ENCODE results near the gene ZNF37A.
"Not testable (repeated sequence)": the region's sequence is repeated elsewhere in the genome, so short reads cannot be mapped to it uniquely, and the experiment has no call there.

Gene ZNF37A

GRCh38 chr10:38069663-38070062 is 24.5 kb upstream of the ZNF37A start:
- H3K4me3 ChIP-seq (ENCODE audit: low read depth, low read length); H3K27me3 ChIP-seq (ENCODE audit: control insufficient read depth, insufficient read depth, low read length); H3K36me3 ChIP-seq (ENCODE audit: control insufficient read depth, insufficient read depth, low read length); H3K9ac ChIP-seq; H3K9me3 ChIP-seq (ENCODE audit: control insufficient read depth, low read length); H3K4me2 ChIP-seq (ENCODE audit: low read length); H2AFZ ChIP-seq; H3K4me1 ChIP-seq; H3K27ac ChIP-seq; H3K79me2 ChIP-seq: not testable (repeated sequence)

- H3K27me3 ChIP-seq (ENCODE audit: control insufficient read depth, insufficient read depth, low read length), result no peaks in the 10 kb centered on the region
- no peak for TF ChIP-seq CTCF (IDR thresholded peaks at IDR 0.05)
- H3K36me3 ChIP-seq (ENCODE audit: control insufficient read depth, insufficient read depth, low read length), result no peaks in the 10 kb centered on the region
- no peak overlapping the region for H3K27ac ChIP-seq
- no peak overlapping the region for H3K4me3 ChIP-seq (ENCODE audit: low read depth, low read length)
- H2AFZ ChIP-seq, result no peak overlapping the region
- no peak overlapping the region for H3K9ac ChIP-seq
- H3K4me2 ChIP-seq (ENCODE audit: low read length), result no peak overlapping the region
- H3K4me1 ChIP-seq, result no peaks in the 10 kb centered on the region
- no peaks in the 10 kb centered on the region for H3K9me3 ChIP-seq (ENCODE audit: control insufficient read depth, low read length)
- no peaks in the 10 kb centered on the region for H3K79me2 ChIP-seq
Observed at GRCh38 chr10:38070501-38070900, 23.6 kb upstream of the ZNF37A start.

DNA sequence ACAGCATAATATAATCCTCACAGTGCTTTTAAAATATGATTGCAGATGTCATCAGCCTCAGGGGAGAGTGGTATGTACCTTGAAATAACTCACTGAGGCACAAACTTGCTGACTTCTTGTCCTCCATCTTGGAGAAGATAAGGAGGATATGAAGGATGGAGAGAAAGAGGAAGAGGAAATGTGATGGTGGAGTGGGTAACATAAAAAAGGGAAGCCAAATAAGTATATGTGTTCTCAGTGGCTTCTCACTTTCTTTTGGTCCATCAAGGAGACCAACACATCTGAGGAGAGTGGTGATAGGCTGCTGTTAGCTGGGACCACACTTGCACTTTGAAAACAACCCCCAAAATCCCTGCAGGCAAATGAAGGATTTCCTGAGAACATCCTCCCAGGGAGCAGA is 21.6 kb upstream of the ZNF37A start:
- no peak overlapping the region for H3K4me3 ChIP-seq (ENCODE audit: low read depth, low read length)
- H3K27ac ChIP-seq, result no peak overlapping the region
- no peaks in the 10 kb centered on the region for H3K79me2 ChIP-seq
- no peak for TF ChIP-seq CTCF (IDR thresholded peaks at IDR 0.05)
- H3K4me2 ChIP-seq (ENCODE audit: low read length), result no peak overlapping the region
- no peaks in the 10 kb centered on the region for H3K27me3 ChIP-seq (ENCODE audit: control insufficient read depth, insufficient read depth, low read length)
- H3K36me3 ChIP-seq (ENCODE audit: control insufficient read depth, insufficient read depth, low read length), result no peaks in the 10 kb centered on the region
- H3K9me3 ChIP-seq (ENCODE audit: control insufficient read depth, low read length), result no peaks in the 10 kb centered on the region
- H3K4me1 ChIP-seq, result no peaks in the 10 kb centered on the region
- no peak overlapping the region for H3K9ac ChIP-seq
- no peak overlapping the region for H2AFZ ChIP-seq

DNA sequence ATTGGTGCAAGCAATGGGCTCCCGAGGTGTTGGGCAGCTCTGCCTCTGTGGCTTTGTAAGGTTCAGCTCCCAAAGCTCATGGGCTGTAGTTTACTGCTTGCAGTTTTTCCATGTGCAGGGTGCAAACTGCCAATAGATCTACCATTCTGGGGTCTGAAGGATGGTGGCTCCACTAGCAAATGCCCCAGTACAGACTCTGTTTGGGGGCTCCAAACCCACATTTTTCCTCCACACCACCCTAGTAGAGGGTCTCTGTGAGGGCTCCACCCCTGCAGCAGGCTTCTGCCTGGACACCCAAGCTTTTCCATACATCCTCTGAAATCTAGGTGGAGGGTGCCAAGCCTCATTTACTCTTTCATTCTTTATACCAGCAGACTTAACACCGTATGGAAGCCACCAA is 17.4 kb upstream of the ZNF37A start:
- H3K4me3 ChIP-seq (ENCODE audit: low read depth, low read length), result no peak overlapping the region
- no peak for TF ChIP-seq CTCF (IDR thresholded peaks at IDR 0.05)
- no peak overlapping the region for H3K9ac ChIP-seq
- H3K4me2 ChIP-seq (ENCODE audit: low read length), result no peak overlapping the region
- H3K27ac ChIP-seq, result no peak overlapping the region
- no peaks in the 10 kb centered on the region for H3K9me3 ChIP-seq (ENCODE audit: control insufficient read depth, low read length)
- no peaks in the 10 kb centered on the region for H3K27me3 ChIP-seq (ENCODE audit: control insufficient read depth, insufficient read depth, low read length)
- no peaks in the 10 kb centered on the region for H3K36me3 ChIP-seq (ENCODE audit: control insufficient read depth, insufficient read depth, low read length)
- H3K79me2 ChIP-seq, result no peaks in the 10 kb centered on the region
- H3K4me1 ChIP-seq, result no peaks in the 10 kb centered on the region
- H2AFZ ChIP-seq, result no peak overlapping the region

DNA sequence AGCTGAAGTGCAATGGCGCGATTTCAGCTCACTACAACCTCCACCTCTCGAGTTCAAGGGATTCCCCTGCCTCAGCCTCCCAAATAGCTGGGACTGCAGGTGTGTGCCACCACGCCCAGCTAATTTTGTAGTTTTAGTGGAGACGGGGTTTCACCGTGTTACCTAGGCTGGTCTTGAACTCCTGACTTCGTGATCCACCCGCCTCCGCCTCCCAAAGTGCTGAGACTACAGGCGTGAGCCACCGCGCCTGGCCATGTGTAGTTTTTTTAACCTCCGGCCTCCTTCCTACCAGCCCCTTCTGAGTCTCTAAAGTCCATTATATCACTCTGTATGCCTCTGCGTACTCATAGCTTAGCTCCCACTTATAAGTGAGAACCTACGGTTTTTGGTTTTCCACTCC is 819 bp upstream of the ZNF37A start:
- not testable (repeated sequence) for H3K9me3 ChIP-seq (ENCODE audit: control insufficient read depth, low read length); H3K9ac ChIP-seq; H3K27me3 ChIP-seq (ENCODE audit: control insufficient read depth, insufficient read depth, low read length); H3K36me3 ChIP-seq (ENCODE audit: control insufficient read depth, insufficient read depth, low read length); H3K27ac ChIP-seq; H3K4me1 ChIP-seq
- Histone ChIP-seq H3K79me2 (peaks cover 12% of the 10 kb centered on the region), H2AFZ (peak overlapping the region; percentile 100), H3K4me3 (ENCODE audit: low read depth, low read length) (peak overlapping the region; percentile 95), H3K4me2 (ENCODE audit: low read length) (peak overlapping the region; percentile 95)

DNA sequence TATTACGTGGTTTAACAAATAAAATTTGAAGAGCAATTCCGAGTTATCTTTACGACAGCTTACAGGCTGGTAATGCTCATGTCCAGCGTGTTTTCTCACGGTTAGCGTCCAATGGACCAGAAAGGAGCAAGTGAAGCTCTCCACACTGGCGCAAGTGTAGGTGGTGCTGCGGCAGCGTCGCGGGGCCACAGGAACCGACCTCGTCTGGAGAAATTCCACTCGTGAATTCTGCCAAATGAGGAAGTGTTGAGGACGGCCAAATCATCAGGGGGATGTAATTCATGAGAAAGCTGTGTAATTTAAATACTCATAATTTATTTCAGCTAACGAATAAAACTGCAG is 350 bp upstream of the ZNF37A start:
- H3K4me3 ChIP-seq (ENCODE audit: low read depth, low read length), result peak overlapping the region; percentile 95
- H3K4me2 ChIP-seq (ENCODE audit: low read length), result peak overlapping the region; percentile 95
- no peak overlapping the region for H3K27ac ChIP-seq
- H3K9me3 ChIP-seq (ENCODE audit: control insufficient read depth, low read length), result no peaks in the 10 kb centered on the region
- TF ChIP-seq CTCF (IDR thresholded peaks at IDR 0.05), result no peak
- no peak overlapping the region for H3K9ac ChIP-seq
- peaks cover 5% of the 10 kb centered on the region for H3K4me1 ChIP-seq
- H3K36me3 ChIP-seq (ENCODE audit: control insufficient read depth, insufficient read depth, low read length), result no peaks in the 10 kb centered on the region
- peaks cover 12% of the 10 kb centered on the region for H3K79me2 ChIP-seq
- peak overlapping the region; percentile 100 for H2AFZ ChIP-seq
- no peaks in the 10 kb centered on the region for H3K27me3 ChIP-seq (ENCODE audit: control insufficient read depth, insufficient read depth, low read length)
